SK-N-SH treated with all-trans-retinoic acid at 6 μM for 48 hours (cell line): Measurements from ENCODE around the gene SEC61A2.

ENCODE experiments used
- ATAC-seq: fragments of 200-7000 bp; cut with Tn5 transposase; 3 replicates; pipeline ENCODE4 v1.9.1; 2020; ENCODE audit warnings: mild to moderate bottlenecking, moderate library complexity
- BACH2 ChIP-seq: fragments of 250-450 bp; sonication (Bioruptor Pico); IDR thresholded peaks from 2 replicates; pipeline ENCODE4 v1.9.0; 2021; ENCODE audit warnings: mild to moderate bottlenecking, borderline replicate concordance
- CSDC2 ChIP-seq: fragments of 250-450 bp; sonication (Bioruptor Pico); IDR thresholded peaks from 2 replicates; pipeline ENCODE4 v1.5.0; 2020; ENCODE audit warnings: mild to moderate bottlenecking, moderate library complexity
- ESRRG ChIP-seq: fragments of 250-450 bp; sonication (Bioruptor Pico); IDR thresholded peaks from 2 replicates; pipeline ENCODE4 v1.6.1; 2021; ENCODE audit warnings: mild to moderate bottlenecking
- GLIS3 ChIP-seq: fragments of 250-450 bp; sonication (Bioruptor Pico); IDR thresholded peaks from 2 replicates; pipeline ENCODE4 v1.5.0; 2020; ENCODE audit warnings: mild to moderate bottlenecking, moderate library complexity
- ISL1 ChIP-seq: fragments of 250-450 bp; sonication (Bioruptor Pico); IDR thresholded peaks from 2 replicates; pipeline ENCODE4 v2.1.2; 2022; ENCODE audit warnings: mild to moderate bottlenecking, moderate library complexity
- OSR1 ChIP-seq: fragments of 250-450 bp; sonication (Bioruptor Pico); IDR thresholded peaks from 2 replicates; pipeline ENCODE4 v1.8.0; 2022; ENCODE audit warnings: moderate library complexity, mild to moderate bottlenecking, inconsistent platforms
- PATZ1 ChIP-seq: fragments of 250-450 bp; sonication (Bioruptor Pico); IDR thresholded peaks from 2 replicates; pipeline ENCODE4 v1.8.0; 2020; ENCODE audit warnings: mild to moderate bottlenecking, moderate library complexity, borderline replicate concordance
- PPARA ChIP-seq: fragments of 250-450 bp; sonication (Bioruptor Pico); IDR thresholded peaks from 2 replicates; pipeline ENCODE4 v1.5.0; 2020; ENCODE audit warnings: mild to moderate bottlenecking, borderline replicate concordance
- RARB ChIP-seq: fragments of 250-450 bp; sonication (Bioruptor Pico); IDR thresholded peaks from 2 replicates; pipeline ENCODE4 v1.8.0; 2021; ENCODE audit warnings: mild to moderate bottlenecking, moderate library complexity
- SNAI2 ChIP-seq: fragments of 250-450 bp; sonication (Bioruptor Pico); IDR thresholded peaks from 2 replicates; pipeline ENCODE4 v1.5.0; 2020; ENCODE audit warnings: mild to moderate bottlenecking, moderate library complexity
- TCF4 ChIP-seq: fragments of 250-450 bp; sonication (Bioruptor Pico); IDR thresholded peaks from 2 replicates; pipeline ENCODE4 v1.8.0; 2021; ENCODE audit warnings: mild to moderate bottlenecking, moderate library complexity, borderline replicate concordance
- TOX ChIP-seq: fragments of 250-450 bp; sonication (Bioruptor Pico); IDR thresholded peaks from 2 replicates; pipeline ENCODE4 v1.8.0; 2021; ENCODE audit warnings: mild to moderate bottlenecking, moderate library complexity, borderline replicate concordance
- ZFP3 ChIP-seq: fragments of 250-450 bp; sonication (Bioruptor Pico); IDR thresholded peaks from 2 replicates; pipeline ENCODE4 v1.5.0; 2020; ENCODE audit warnings: mild to moderate bottlenecking, moderate library complexity
- ZFP30 ChIP-seq: fragments of 450-650 bp; formaldehyde crosslinking; IDR thresholded peaks from 2 replicates; pipeline ENCODE4 v1.5.0; 2022; ENCODE audit warnings: mild to moderate bottlenecking, moderate library complexity
- ZNF565 ChIP-seq: fragments of 450-650 bp; formaldehyde crosslinking; conservative IDR thresholded peaks from 2 replicates; pipeline ENCODE4 v1.5.0; 2020; ENCODE audit warnings: low read depth, mild to moderate bottlenecking, moderate library complexity
- ZNF8 ChIP-seq: fragments of 450-650 bp; formaldehyde crosslinking; IDR thresholded peaks from 2 replicates; pipeline ENCODE4 v1.5.0; 2020; ENCODE audit warnings: mild to moderate bottlenecking, moderate library complexity
- TF ChIP-seq, protein P1 (sequence below): fragments of 250-450 bp; sonication (Bioruptor Pico); IDR thresholded peaks from 2 replicates; pipeline ENCODE4 v1.5.1; 2020; ENCODE audit warnings: low read depth, mild to moderate bottlenecking, moderate library complexity
- TF ChIP-seq, protein P2 (sequence below): fragments of 250-450 bp; sonication (Bioruptor Pico); IDR thresholded peaks from 2 replicates; pipeline ENCODE4 v1.5.1; 2021; ENCODE audit warnings: mild to moderate bottlenecking, moderate library complexity
- TF ChIP-seq, protein P3 (sequence below): fragments of 250-450 bp; sonication (Bioruptor Pico); IDR thresholded peaks from 2 replicates; pipeline ENCODE4 v1.5.0; 2020; ENCODE audit warnings: mild to moderate bottlenecking, moderate library complexity
- TF ChIP-seq, protein P4 (sequence below): fragments of 250-450 bp; sonication (Bioruptor Pico); IDR thresholded peaks from 2 replicates; pipeline ENCODE4 v1.8.0; 2021; ENCODE audit warnings: low read depth, mild to moderate bottlenecking, moderate library complexity, borderline replicate concordance

SEC61A2 gene

GRCh38 chr10:12098966-12099365 lies 30.5 kb upstream of the SEC61A2 start:
- ATAC-seq, result no peak
- TF ChIP-seq RARB (CRISPR knock-in tag) (no peak), CSDC2 (CRISPR knock-in tag) (no peak), PPARA (CRISPR knock-in tag) (no peak), ZNF565 (CRISPR knock-in tag) (no peak), BACH2 (CRISPR knock-in tag) (no peak), TOX (CRISPR knock-in tag) (no peak), ISL1 (no peak), ZFP30 (CRISPR knock-in tag) (no peak), ESRRG (CRISPR knock-in tag) (no peak), SNAI2 (no peak), GLIS3 (CRISPR knock-in tag) (no peak), PATZ1 (no peak)
- TF ChIP-seq, protein P1, sequence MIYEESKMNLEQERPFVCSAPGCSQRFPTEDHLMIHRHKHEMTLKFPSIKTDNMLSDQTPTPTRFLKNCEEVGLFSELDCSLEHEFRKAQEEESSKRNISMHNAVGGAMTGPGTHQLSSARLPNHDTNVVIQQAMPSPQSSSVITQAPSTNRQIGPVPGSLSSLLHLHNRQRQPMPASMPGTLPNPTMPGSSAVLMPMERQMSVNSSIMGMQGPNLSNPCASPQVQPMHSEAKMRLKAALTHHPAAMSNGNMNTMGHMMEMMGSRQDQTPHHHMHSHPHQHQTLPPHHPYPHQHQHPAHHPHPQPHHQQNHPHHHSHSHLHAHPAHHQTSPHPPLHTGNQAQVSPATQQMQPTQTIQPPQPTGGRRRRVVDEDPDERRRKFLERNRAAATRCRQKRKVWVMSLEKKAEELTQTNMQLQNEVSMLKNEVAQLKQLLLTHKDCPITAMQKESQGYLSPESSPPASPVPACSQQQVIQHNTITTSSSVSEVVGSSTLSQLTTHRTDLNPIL, result no peak
- TF ChIP-seq, protein P2, sequence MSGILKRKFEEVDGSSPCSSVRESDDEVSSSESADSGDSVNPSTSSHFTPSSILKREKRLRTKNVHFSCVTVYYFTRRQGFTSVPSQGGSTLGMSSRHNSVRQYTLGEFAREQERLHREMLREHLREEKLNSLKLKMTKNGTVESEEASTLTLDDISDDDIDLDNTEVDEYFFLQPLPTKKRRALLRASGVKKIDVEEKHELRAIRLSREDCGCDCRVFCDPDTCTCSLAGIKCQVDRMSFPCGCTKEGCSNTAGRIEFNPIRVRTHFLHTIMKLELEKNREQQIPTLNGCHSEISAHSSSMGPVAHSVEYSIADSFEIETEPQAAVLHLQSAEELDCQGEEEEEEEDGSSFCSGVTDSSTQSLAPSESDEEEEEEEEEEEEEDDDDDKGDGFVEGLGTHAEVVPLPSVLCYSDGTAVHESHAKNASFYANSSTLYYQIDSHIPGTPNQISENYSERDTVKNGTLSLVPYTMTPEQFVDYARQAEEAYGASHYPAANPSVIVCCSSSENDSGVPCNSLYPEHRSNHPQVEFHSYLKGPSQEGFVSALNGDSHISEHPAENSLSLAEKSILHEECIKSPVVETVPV (CRISPR knock-in tag), result no peak
- TF ChIP-seq, protein P3, sequence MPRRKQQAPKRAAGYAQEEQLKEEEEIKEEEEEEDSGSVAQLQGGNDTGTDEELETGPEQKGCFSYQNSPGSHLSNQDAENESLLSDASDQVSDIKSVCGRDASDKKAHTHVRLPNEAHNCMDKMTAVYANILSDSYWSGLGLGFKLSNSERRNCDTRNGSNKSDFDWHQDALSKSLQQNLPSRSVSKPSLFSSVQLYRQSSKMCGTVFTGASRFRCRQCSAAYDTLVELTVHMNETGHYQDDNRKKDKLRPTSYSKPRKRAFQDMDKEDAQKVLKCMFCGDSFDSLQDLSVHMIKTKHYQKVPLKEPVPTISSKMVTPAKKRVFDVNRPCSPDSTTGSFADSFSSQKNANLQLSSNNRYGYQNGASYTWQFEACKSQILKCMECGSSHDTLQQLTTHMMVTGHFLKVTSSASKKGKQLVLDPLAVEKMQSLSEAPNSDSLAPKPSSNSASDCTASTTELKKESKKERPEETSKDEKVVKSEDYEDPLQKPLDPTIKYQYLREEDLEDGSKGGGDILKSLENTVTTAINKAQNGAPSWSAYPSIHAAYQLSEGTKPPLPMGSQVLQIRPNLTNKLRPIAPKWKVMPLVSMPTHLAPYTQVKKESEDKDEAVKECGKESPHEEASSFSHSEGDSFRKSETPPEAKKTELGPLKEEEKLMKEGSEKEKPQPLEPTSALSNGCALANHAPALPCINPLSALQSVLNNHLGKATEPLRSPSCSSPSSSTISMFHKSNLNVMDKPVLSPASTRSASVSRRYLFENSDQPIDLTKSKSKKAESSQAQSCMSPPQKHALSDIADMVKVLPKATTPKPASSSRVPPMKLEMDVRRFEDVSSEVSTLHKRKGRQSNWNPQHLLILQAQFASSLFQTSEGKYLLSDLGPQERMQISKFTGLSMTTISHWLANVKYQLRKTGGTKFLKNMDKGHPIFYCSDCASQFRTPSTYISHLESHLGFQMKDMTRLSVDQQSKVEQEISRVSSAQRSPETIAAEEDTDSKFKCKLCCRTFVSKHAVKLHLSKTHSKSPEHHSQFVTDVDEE, result no peak
- TF ChIP-seq, protein P4, sequence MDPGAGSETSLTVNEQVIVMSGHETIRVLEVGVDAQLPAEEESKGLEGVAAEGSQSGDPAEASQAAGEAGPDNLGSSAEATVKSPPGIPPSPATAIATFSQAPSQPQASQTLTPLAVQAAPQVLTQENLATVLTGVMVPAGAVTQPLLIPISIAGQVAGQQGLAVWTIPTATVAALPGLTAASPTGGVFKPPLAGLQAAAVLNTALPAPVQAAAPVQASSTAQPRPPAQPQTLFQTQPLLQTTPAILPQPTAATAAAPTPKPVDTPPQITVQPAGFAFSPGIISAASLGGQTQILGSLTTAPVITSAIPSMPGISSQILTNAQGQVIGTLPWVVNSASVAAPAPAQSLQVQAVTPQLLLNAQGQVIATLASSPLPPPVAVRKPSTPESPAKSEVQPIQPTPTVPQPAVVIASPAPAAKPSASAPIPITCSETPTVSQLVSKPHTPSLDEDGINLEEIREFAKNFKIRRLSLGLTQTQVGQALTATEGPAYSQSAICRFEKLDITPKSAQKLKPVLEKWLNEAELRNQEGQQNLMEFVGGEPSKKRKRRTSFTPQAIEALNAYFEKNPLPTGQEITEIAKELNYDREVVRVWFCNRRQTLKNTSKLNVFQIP (CRISPR knock-in tag), result no peak

GRCh38 chr10:12103802-12104201 lies 25.7 kb upstream of the SEC61A2 start:
- TF ChIP-seq ZNF8 (CRISPR knock-in tag), result no peak
- ATAC-seq, result no peak

DNA sequence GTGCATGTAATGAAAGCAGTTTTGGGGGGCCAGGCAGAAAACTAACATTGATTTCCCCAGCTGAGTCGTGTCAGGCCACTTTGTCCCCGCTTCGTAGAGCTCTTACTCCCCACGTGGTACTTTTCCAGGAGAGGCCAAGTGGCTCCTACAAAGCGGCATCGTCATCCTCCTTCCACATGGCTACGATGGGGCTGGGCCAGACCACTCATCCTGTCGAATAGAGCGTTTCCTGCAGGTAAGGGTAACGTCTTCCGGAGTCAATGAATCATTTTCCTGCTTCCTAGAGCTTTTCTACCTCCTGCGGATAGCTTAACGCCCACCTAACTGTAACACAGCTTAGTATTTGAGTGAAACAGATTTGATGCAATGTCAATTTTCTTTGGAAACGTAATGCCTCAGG lies 21.7 kb upstream of the SEC61A2 start:
- ATAC-seq, result no peak
- TF ChIP-seq ZFP3 (CRISPR knock-in tag) (no peak), TCF4 (no peak), OSR1 (CRISPR knock-in tag) (no peak)
- TF ChIP-seq, protein P4 (CRISPR knock-in tag), result no peak
- TF ChIP-seq, protein P1, result no peak
- TF ChIP-seq, protein P3, result no peak
- TF ChIP-seq, protein P2 (CRISPR knock-in tag), result no peak
